NCI-H345 treated with DMSO at 0.1 percent for 48 hours (cell line): ENCODE measurements around the gene TRIM47.

Experiments used
- DNase-seq: peaks from one replicate; lab custom pipeline; 2025; ENCODE audit not compliant: unreplicated experiment; lab: John Stamatoyannopoulos, UW

The TRIM47 gene

DNA sequence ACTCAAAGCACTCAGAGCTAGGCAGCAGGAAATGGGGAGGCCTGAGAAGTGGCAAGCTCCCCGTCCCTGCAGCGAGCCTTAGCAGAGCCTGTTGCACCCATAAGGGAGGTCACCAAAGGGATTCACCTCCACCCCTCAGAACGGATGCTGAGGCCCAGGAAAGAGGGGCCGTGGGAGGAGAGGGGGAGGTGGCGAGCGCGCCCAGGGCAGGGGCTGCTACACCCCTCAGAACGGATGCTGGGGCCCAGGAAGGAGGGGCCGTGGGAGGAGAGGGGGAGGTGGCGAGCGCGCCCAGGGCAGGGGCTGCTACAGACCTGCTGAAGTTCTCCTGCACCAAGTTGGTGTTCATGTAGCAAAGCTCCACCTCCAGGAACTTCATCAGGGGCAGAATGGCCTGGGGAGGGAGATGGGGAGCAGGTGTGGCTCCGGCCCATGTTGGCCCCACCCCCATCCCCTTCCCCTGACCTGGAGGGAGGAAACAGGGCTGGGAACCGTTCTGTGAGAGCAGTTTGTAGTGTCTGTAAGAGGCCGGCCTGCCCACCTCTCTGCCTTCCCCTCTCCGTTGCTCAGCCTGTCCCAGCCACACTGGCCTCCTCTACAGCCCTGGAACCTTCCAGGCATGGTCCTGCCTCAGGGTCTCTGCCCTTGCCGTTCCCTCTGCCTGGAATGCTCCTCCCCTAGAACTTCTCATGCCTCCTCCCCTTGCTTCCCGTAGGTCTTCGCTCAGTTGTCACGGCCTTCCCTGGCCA is 45.6 kb downstream of the TRIM47 start:
- no peak for DNase-seq

DNA sequence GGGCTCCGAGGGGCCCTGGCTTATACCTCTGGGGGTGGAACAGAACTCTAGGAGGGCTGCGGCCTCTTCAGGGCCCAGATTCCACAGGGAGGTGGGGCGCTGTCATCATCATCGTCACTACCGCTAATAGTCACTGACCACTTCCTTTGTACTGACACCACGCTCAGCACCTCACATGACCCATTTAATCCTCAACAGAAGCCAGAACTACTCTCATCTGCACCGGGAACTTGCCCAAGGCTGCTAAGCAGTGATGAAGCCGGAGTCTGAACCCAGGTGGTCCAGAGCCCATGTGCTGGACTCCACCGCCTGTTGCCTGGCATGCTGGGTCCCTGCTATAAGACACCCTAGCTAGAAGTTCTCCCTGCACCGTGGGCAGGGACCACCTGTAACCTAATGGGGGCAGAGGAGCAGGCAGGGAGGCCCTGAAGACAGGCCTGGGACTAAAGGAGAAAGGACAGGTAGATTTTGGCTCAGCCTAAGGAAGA is 46.2 kb downstream of the TRIM47 start:
- DNase-seq, result no peak

DNA sequence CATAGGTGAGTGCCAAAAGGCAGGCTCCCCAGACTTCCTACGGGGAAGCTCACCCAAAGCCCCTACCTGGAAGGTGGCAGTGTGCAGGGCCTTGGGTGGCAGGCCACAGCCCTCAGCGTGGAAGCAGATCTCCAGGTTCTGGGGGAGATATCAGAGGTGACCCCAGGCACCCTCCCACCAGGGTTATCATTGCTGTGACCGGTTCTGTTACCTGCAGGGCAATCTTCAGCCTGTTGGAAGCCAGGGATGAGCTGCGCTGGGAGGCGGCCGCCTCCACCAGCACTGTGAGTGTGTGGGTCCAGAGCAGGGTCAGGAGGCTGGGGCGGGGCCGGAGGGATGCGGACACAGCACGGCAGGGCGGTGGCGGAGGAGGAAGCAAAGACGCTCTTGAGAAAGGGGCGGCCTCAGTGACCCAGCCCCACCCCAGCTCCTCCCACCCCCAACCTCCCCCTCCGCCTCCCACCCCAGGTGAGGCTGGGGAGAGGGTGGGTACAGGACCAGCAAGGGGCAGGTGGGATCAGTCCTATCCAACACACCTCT is 47.3 kb downstream of the TRIM47 start:
- no peak for DNase-seq

- no peak for DNase-seq
These were observed 48.0 kb downstream of the TRIM47 start for GRCh38 chr17:75830164-75831031.

GRCh38 chr17:75829747-75830146 is 48.6 kb downstream of the TRIM47 start:
- DNase-seq, result no peak

DNA sequence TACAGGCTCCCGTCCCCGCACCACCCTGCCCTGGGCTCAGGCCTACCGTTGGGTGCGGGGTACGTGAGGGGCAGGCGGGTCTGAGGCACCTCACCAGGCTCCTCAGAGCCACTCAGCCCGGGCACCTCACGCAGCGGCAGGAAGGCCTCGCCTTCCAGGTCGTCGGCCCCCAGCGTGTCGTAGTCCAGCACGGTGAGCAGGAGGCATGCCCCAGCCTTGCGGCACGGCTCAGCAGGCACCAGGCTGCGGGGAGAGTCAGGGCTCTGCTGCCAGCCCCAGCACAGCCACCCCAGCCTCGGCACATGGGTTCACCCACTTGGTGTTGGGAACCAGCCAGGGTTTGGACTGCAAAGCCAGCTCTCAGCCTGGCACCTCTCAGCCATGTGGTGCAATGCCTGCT is 49.6 kb downstream of the TRIM47 start:
- DNase-seq, result no peak

GRCh38 chr17:75828076-75828400 is 50.3 kb downstream of the TRIM47 start:
- peak; percentile 51 for DNase-seq

GRCh38 chr17:75827308-75828075 is 50.9 kb downstream of the TRIM47 start:
- peak; percentile 79 for DNase-seq

GRCh38 chr17:75826561-75827307 is 51.6 kb downstream of the TRIM47 start:
- DNase-seq, result no peak

GRCh38 chr17:75825748-75826370 is 52.5 kb downstream of the TRIM47 start:
- no peak for DNase-seq

DNA sequence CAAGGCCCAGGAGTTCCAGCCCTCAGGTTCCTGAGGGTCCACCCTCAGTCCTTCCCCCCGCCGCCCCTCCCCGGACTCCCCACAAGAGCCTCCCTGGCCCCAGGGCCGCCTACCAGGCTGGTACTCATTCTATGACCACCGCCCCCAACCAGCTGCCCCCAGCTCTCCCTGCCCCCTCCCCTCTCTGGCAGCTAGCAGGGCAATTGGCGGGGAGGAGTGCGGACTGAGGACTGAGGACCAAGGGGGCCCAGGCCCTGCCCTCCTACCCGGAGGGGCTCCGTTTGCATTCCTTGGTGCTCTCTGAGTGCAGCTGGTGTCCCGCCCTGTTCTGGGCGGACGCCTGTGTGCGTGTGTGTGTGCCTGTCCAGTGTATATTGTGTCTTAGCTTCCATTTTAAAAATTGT is 53.2 kb downstream of the TRIM47 start:
- no peak for DNase-seq

DNA sequence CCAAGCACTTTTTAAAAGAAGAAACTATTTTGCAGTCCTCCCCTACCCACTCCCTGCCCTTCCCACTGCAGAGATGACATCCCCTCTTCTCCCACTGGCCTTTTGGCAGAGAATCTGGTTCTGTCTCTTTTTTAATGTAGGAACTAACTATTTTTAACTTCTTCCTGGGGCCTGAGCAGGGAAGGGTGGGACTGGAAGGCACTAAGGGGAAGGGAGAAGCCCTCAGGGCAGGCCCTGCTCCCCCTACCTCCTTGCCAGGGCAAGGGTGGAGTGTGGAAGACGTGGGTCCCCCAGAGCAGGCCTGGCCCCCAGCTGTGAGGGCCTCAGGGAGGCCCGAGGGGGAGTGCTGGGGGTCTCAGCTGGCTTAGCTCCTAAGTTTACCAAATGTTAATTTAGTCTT is 53.7 kb downstream of the TRIM47 start:
- DNase-seq, result no peak
